Measurements from ENCODE around the gene LDHAL6A. TPM values are rescaled to one million over a fixed set of nuclear protein-coding genes. Genes with fewer than 3 reads are reported as not detected.
A peak's percentile ranks its signal among the peaks of the same experiment; 100 is the strongest.

The LDHAL6A gene
- total and polyA plus RNA-seq, 8 donors = 0.51 to 0.94 (median 0.69) TPM; not detected in 2

GRCh38 chr11:18479063-18479462 is 23.4 kb downstream of the LDHAL6A start:
- Histone ChIP-seq H3K27ac (no peak overlapping the region), H3K27me3 (no peaks in the 10 kb centered on the region), H3K4me1 (no peaks in the 10 kb centered on the region), H3K4me3 (no peak overlapping the region), H3K36me3 (peaks cover 3 to 96% of the 10 kb centered on the region in 2 donors), H3K9me3 (no peaks in the 10 kb centered on the region)
- ATAC-seq (no peak), DNase-seq (peak in 1 of 4 donors; percentile 20)
- no peak for TF ChIP-seq CTCF (IDR thresholded peaks at IDR 0.05)
- intact Hi-C loops (cut with DNase I) = no loop called here

GRCh38 chr11:18485913-18486528 is 30.4 kb downstream of the LDHAL6A start:
- Histone ChIP-seq H3K27ac (no peak overlapping the region), H3K4me1 (peaks cover 0 to 5% of the 10 kb centered on the region in 2 donors), H3K27me3 (no peaks in the 10 kb centered on the region), H3K36me3 (peaks cover 0 to 80% of the 10 kb centered on the region in 2 donors), H3K4me3 (no peak overlapping the region), H3K9me3 (no peaks in the 10 kb centered on the region)
- no peak for ATAC-seq
- intact Hi-C loops (cut with DNase I) = no loop called here
- DNase-seq = peak in 1 of 4 donors; percentile 33
- no peak for TF ChIP-seq CTCF (IDR thresholded peaks at IDR 0.05)

- Histone ChIP-seq H3K27me3 (no peaks in the 10 kb centered on the region), H3K36me3 (peaks cover 0 to 44% of the 10 kb centered on the region in 2 donors), H3K4me3 (no peak overlapping the region), H3K4me1 (peaks cover 0 to 5% of the 10 kb centered on the region in 2 donors), H3K27ac (no peak overlapping the region), H3K9me3 (no peaks in the 10 kb centered on the region)
- ATAC-seq (peak; percentile 36), DNase-seq (no peak)
- intact Hi-C loops (cut with DNase I) = no loop called here
- no peak for TF ChIP-seq CTCF (IDR thresholded peaks at IDR 0.05)
Observed at GRCh38 chr11:18490319-18490718, 34.7 kb downstream of the LDHAL6A start.

- Histone ChIP-seq H3K27me3 (no peaks in the 10 kb centered on the region), H3K36me3 (peaks cover 0 to 40% of the 10 kb centered on the region in 2 donors), H3K4me1 (peaks cover 0 to 5% of the 10 kb centered on the region in 2 donors), H3K9me3 (no peaks in the 10 kb centered on the region), H3K27ac (peak overlapping the region in 1 of 2 donors; percentile 68), H3K4me3 (no peak overlapping the region)
- intact Hi-C loops (cut with DNase I) = no loop called here
- no peak for TF ChIP-seq CTCF (IDR thresholded peaks at IDR 0.05)
- peak; percentile 39 for ATAC-seq
- peak in 1 of 4 donors; percentile 73 for DNase-seq
Observed at GRCh38 chr11:18490736-18491485, 35.3 kb downstream of the LDHAL6A start.

- peaks cover 0 to 5% of the 10 kb centered on the region in 2 donors for H3K4me1 ChIP-seq
- no peak for DNase-seq
- TF ChIP-seq CTCF (IDR thresholded peaks at IDR 0.05) = no peak
- H3K9me3 ChIP-seq = no peaks in the 10 kb centered on the region
- no peak for ATAC-seq
- no peak overlapping the region for H3K4me3 ChIP-seq
- intact Hi-C loops (cut with DNase I) = no loop called here
- no peaks in the 10 kb centered on the region for H3K27me3 ChIP-seq
- peaks cover 0 to 43% of the 10 kb centered on the region in 2 donors for H3K36me3 ChIP-seq
- H3K27ac ChIP-seq = peak overlapping the region; percentile 10 to 21
Observed at GRCh38 chr11:18491924-18492323, 36.3 kb downstream of the LDHAL6A start.

Data from left lung (tissue), 10 donors.